Fibroblast of lung (primary cell): ENCODE results near the gene RAPGEF2. TPM values are rescaled to one million over a fixed set of nuclear protein-coding genes. Genes with fewer than 3 reads are reported as not detected.

ENCODE experiments used
- DNase-seq, 2 donors: peaks; one replicate each; pipeline versions ENCODE4 v3.0.0 to v3.0.0-alpha.2; 2010; ENCODE audit warnings: low read depth in 2 of 2
- H2AFZ ChIP-seq: 2 replicates; pipeline ENCODE4 v1.5.1; 2012; ENCODE audit warnings: low read length, control low read depth, inconsistent platforms
- H3K27ac ChIP-seq: 2 replicates; pipeline ENCODE4 v1.5.1; 2011; ENCODE audit warnings: low read length, control low read depth; ENCODE audit not compliant: insufficient read depth
- H3K27me3 ChIP-seq: 2 replicates; pipeline ENCODE4 v1.5.1; 2011; ENCODE audit warnings: mild to moderate bottlenecking, low read length; ENCODE audit not compliant: control insufficient read depth, insufficient read depth
- H3K36me3 ChIP-seq: 2 replicates; pipeline ENCODE4 v1.5.1; 2011; ENCODE audit warnings: low read length; ENCODE audit not compliant: control insufficient read depth, insufficient read depth
- H3K4me1 ChIP-seq: 2 replicates; pipeline ENCODE4 v1.5.1; 2011; ENCODE audit warnings: low read length; ENCODE audit not compliant: control insufficient read depth, insufficient read depth; ENCODE audit errors: extremely low read depth
- H3K4me2 ChIP-seq: 2 replicates; pipeline ENCODE4 v1.5.1; 2011; ENCODE audit warnings: low read length, control low read depth; ENCODE audit not compliant: insufficient read depth; ENCODE audit errors: extremely low read depth
- H3K4me3 ChIP-seq, 4 experiments: fragments of 200-600 bp in 1 of 4; sonication (generic) in 1 of 4; replicated peaks in 1 of 4; 2 replicates each; pipeline ENCODE4 v1.5.1; 2011 to 2016; ENCODE audit warnings: low read length in 4 of 4, low read depth in 3 of 4, mild to moderate bottlenecking in 3 of 4, control low read depth in 2 of 4, inconsistent platforms in 1 of 4, mixed read lengths in 1 of 4; ENCODE audit not compliant: insufficient read depth in 1 of 4; ENCODE audit errors: control extremely low read depth in 1 of 4
- H3K79me2 ChIP-seq: 2 replicates; pipeline ENCODE4 v1.5.1; 2012; ENCODE audit warnings: mild to moderate bottlenecking, low read length, inconsistent platforms; ENCODE audit not compliant: control insufficient read depth, insufficient read depth
- H3K9ac ChIP-seq: 2 replicates; pipeline ENCODE4 v1.5.1; 2011; ENCODE audit warnings: mild to moderate bottlenecking, low read length, control low read depth; ENCODE audit not compliant: insufficient read depth
- H3K9me3 ChIP-seq: 2 replicates; pipeline ENCODE4 v1.5.1; 2012; ENCODE audit warnings: low read depth, low read length; ENCODE audit not compliant: control insufficient read depth, insufficient read depth
- H4K20me1 ChIP-seq: 2 replicates; pipeline ENCODE4 v1.5.1; 2011; ENCODE audit warnings: low read length; ENCODE audit not compliant: control insufficient read depth, insufficient read depth; ENCODE audit errors: extremely low read depth
- CTCF ChIP-seq, 2 donors: IDR thresholded peaks in 1 of 2; conservative IDR thresholded peaks in 1 of 2; 1 replicate in 1 of 2; 2 replicates in 1 of 2; pipeline ENCODE4 v1.5.1; 2011 to 2012; ENCODE audit warnings: low read length in 2 of 2, control low read depth in 1 of 2, inconsistent platforms in 1 of 2, low read depth in 1 of 2, mild to moderate bottlenecking in 1 of 2
- EZH2 ChIP-seq: IDR thresholded peaks from 2 replicates; pipeline ENCODE4 v1.5.1; 2012; ENCODE audit warnings: low read length, control low read depth, mild to moderate bottlenecking; ENCODE audit errors: missing control alignments
- polyA plus RNA-seq, 2 donors: library from polyadenylated mRNA; depleted of rRNA in 1 of 2; stranded (reverse) in 1 of 2; unstranded in 1 of 2; fragments of >200 nt; gene quantifications; 2 replicates each; pipeline ENCODE4 v1.2.1, GENCODE V29; 2011 to 2012; ENCODE audit warnings: missing spikeins in 1 of 2
- total RNA-seq: library from RNA; depleted of rRNA; stranded (reverse); fragments of >200 nt; gene quantifications from 2 replicates; pipeline ENCODE4 v1.2.1, GENCODE V29; 2014

RAPGEF2 gene
- total and polyA plus RNA-seq, 2 donors (not counting 1 experiment from before 2014, with no cell fraction given) = 45.5 to 58.5 TPM

- Histone ChIP-seq H4K20me1 (no peaks in the 10 kb centered on the region), H3K79me2 (peaks cover 45% of the 10 kb centered on the region), H3K4me3 (peak overlapping the region; percentile 2 to 66 (median 48)), H3K4me1 (peaks cover 11% of the 10 kb centered on the region), H3K27me3 (no peaks in the 10 kb centered on the region), H3K27ac (peak overlapping the region; percentile 86), H3K4me2 (peak overlapping the region; percentile 90), H3K36me3 (no peaks in the 10 kb centered on the region), H3K9me3 (no peaks in the 10 kb centered on the region), H3K9ac (peak overlapping the region; percentile 26), H2AFZ (no peak overlapping the region)
- no peak for TF ChIP-seq CTCF (conservative IDR thresholded peaks at IDR 0.05 in 1 of 2, IDR thresholded peaks at IDR 0.05 in 1 of 2; ENCODE audit: low read depth in 1 of 2, low read length in 2 of 2)
- TF ChIP-seq EZH2 = no peak
- peak; percentile 80 to 95 for DNase-seq
Measured at GRCh38 chr4:159229164-159229563, 126.3 kb downstream of the RAPGEF2 start.

- Histone ChIP-seq H3K79me2 (peaks cover 51% of the 10 kb centered on the region), H4K20me1 (no peaks in the 10 kb centered on the region), H3K36me3 (no peaks in the 10 kb centered on the region), H3K9ac (no peak overlapping the region), H3K4me2 (no peak overlapping the region), H3K27me3 (no peaks in the 10 kb centered on the region), H2AFZ (no peak overlapping the region), H3K9me3 (no peaks in the 10 kb centered on the region), H3K4me1 (peaks cover 6% of the 10 kb centered on the region), H3K4me3 (no peak overlapping the region), H3K27ac (no peak overlapping the region)
- no peak for DNase-seq
- TF ChIP-seq CTCF (conservative IDR thresholded peaks at IDR 0.05 in 1 of 2, IDR thresholded peaks at IDR 0.05 in 1 of 2; ENCODE audit: low read depth in 1 of 2, low read length in 2 of 2) (no peak), EZH2 (no peak)
Measured at GRCh38 chr4:159232465-159233106, 129.7 kb downstream of the RAPGEF2 start.

DNA sequence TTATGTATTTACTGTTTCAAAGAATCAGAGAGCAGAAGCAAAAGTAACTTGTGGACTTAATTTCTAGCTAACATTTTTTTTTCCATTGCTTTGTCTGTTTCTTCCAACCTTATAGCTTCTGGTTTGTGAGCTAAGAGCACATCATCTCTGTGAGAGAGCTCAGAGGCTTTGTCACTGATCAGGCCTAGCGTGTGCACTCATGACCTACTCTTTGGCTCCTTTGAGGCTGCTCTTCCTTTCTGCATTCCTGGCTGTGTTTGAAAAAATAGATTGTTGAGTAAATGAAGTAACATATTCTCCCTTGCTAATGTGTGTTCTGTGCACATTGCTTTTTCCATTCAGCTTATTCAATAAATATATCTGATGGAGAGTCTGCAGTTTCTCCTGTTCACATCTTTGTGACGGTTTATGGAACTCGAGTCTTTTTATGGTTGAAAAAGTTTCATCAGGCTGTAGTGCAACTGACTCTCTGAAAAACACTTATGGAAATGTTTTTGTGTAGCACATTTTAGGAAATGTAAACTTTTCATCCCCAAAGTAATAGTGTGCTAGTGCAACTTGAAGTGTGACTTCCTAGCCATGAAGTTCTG lies 133.0 kb downstream of the RAPGEF2 start:
- H3K9ac ChIP-seq = no peak overlapping the region
- peak in 1 of 2 donors; percentile 62 for DNase-seq
- H3K27me3 ChIP-seq = no peaks in the 10 kb centered on the region
- H3K36me3 ChIP-seq = no peaks in the 10 kb centered on the region
- no peaks in the 10 kb centered on the region for H4K20me1 ChIP-seq
- H3K9me3 ChIP-seq = no peaks in the 10 kb centered on the region
- no peaks in the 10 kb centered on the region for H3K4me1 ChIP-seq
- no peak for TF ChIP-seq CTCF (conservative IDR thresholded peaks at IDR 0.05 in 1 of 2, IDR thresholded peaks at IDR 0.05 in 1 of 2; ENCODE audit: low read depth in 1 of 2, low read length in 2 of 2)
- no peak for TF ChIP-seq EZH2
- no peak overlapping the region for H3K27ac ChIP-seq
- no peak overlapping the region for H3K4me2 ChIP-seq
- no peak overlapping the region for H3K4me3 ChIP-seq
- H3K79me2 ChIP-seq = peaks cover 32% of the 10 kb centered on the region
- H2AFZ ChIP-seq = no peak overlapping the region
